HG02571 (cell line): ENCODE data around the gene TPH1.

ENCODE experiments used
- ATAC-seq: cut with Tn5 transposase; IDR thresholded peaks from one replicate; pipeline ENCODE4 v1.9.1; 2021; ENCODE audit warnings: mild to moderate bottlenecking, moderate library complexity; ENCODE audit not compliant: unreplicated experiment

The TPH1 gene

DNA sequence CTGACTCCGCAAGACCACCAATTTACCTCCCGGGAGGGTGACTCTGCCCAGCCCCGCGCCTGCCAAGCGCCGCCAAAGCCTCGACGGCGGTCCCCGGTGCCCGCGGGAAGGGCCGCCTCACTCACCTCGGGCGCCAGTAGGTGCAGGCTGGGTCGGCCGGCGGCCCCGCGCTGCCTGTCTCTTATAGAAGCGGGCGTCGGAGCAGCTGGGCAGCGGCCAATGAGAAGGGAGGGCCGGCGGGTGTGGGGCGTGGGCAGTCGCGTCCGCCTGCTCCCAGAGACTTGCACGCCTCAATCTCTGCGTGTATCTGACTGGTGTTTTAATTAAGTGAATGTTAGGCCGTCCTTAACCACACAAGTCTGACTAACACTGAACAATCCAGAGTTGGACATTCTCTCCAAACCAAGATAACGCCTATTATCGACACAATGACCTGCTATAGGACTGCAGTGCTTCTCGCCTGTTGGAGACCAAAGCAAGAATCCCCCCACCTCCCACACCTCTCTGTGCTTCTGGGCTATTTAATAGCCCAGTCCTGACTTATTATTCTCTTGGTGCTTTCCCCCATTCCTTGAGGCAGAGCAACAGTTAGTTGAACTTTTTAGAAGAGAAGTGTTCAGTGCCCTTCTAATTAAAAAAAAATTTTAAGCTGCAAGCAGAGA, at the start of gene TPH1:
Gene TPH1 (minus strand): TSS at position 154 of the 662 bp plus-strand sequence. CDS start 5,507 bp downstream, outside the sequence.
- no peak for ATAC-seq

DNA sequence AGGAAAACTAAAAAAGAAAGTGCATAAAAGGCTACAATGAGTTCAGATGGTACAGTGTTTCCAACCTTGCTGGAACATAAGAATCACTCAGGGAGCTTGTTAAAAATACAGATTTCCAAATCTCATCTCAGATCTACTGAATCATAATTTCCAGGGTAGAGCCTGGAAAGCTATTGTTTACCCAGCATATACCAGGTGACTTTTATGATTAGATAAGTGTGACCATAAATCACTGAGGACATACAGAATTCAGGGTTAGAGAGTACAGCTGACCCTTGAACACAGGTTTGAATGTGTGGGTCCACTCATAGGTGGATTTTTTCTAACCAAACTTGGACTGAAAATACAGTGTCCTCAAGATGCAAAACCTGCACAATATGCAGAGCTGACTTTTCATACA, 47.9 kb upstream of the TPH1 start:
- ATAC-seq: no peak

DNA sequence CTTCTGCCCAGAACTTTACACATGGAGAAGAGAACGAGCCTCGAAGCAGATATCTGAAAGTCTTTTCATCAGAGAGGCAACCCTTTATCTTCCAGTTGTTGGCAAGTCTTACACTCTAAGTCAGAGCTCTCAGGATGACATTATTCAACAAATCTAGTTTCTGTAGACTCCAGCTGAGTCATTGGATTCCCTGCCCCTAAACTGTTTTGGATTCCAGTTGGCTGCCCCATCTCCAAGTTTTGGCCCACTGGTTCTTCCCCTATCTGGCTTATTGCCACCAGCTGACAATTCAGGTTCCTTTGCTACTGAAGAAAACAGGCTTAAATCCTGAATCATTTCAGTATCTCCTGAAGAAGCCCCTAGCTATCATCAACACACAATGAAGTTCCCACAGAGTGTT, 45.7 kb upstream of the TPH1 start:
- no peak for ATAC-seq

DNA sequence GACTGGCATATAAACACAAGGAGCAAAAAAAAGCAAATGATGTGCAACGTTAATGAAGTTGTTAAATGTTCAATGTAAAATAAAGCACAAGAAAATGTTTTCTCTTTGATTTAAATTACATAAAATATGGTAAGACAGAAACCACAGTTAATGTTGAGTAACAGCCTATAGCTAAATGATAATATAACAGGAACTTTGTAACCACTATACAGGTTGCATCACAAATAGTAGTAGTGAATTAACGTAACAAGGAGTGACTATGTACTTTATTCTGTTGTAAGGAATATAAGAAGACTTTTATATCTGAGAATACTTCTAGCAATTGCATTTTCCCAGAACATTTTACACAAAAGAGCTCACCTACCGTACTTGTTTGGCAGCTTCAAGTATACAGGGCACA, 42.9 kb upstream of the TPH1 start:
- no peak for ATAC-seq

DNA sequence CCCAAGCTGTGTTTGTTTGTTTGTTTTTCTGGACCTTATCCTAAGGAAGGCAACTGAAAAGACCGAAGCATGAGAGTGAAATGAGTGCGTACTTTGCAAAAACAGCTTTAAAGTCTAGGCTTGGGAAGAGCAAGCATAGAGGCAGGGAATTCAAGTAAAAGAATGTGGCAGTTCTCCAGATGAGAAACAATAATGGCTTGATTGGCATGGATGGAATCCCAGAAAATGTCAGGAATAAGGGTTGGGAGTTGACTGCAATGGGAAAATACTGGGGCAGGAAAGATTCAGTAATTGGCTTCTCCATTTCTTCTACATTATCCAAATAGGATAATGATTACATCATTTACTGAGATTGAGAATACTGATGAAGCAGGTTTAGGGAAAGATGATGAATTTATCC, 42.3 kb upstream of the TPH1 start:
- ATAC-seq: no peak

DNA sequence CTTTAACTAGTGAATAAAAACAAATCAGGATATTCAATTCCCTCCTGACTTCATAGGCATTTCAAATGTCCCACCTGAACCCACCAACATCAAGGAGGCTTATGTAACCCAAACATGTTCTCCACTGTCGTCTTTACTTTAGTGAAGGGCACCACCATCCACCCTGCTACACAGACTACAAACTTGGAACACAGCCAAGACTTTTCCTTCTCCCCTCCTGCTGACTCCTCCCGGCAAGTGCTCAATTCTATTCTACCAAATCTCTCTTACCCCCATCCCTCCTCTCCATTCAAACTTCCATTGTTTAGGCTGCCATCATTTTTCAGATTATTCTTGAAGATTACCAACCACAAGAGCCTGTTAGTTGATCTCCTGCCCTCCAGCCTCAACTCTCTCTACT, 35.5 kb upstream of the TPH1 start:
- no peak for ATAC-seq

DNA sequence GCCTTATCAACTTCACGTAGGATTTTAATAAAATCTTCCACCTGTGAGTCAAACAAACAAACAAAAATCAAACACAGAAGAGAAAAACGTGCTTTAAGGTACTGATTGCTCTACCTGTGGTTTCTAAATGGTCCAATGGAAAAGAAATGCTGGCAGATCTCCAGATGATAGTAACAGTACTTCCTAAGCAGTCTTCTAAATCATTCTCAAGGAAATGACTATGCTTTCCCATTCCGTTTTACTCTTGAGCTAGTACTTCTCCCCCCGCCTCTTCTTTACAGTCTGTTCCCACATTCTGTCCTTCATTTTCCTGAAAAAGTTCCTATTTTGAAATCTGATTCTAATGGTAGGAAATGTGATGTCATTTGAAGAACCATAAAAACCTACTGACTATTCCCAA, 34.4 kb upstream of the TPH1 start:
- ATAC-seq: no peak

DNA sequence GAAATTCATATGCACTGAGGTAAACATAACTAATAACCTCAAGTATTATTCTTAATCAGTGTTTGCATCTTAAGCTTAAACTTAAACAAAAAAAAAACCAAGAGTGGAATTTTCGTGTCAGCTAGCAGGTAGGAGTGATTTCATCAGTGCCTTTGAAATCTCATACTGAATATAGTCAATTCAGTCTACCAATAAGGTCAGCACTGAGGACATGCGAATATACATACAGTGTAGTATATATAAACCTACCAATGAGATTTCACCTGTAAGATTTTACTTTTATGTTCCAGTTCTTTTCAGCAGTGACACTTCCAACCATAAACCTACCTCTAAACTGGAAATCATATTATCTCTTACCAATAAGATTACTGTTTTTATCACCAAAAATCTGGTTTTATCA, 32.8 kb upstream of the TPH1 start:
- no peak for ATAC-seq

DNA sequence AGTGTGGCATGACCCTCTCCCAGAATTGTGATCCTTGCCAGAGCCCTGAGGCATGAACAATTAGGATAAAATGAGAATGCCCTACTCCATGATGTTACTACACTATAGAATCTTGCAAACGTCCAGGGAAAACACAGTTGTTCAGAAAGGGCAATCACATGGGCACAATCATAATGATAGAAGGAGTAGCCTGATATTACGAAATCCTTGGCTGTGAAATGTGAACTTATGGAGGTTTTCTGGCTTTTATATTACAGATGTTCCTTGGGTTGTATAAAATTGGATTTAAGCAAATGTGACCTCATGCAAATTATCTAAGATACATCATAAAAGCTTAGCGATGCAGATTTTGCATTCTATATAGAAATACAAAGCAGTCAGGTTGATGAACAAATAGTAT, 29.4 kb upstream of the TPH1 start:
- no peak for ATAC-seq

DNA sequence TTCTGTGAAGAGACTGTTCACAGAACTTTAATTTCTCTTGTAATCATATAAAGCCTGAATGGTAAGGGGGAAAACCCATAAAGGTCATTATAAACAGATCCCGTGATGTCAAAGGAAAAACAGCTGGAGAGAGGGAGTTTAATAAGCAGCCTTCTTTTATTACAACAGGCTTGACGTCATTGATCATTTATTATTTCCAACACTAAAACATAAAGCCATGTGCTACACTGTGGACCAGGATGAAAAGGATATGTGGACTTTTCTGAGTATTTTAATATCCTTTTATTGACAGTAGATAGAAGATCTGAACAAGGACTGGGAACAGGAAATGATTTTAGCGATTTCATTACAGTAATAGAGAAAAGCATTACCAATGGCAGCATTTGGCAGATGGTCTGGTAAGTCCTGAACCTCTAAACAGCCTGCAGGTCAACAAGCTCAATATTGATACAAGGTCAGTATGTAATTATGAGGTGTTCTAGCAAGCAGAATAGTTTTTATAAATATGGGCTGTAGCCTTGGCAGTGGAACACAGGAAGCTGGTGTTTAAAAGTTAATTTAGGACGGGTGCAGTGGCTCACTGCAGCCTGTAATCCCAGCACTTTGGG, 25.1 kb upstream of the TPH1 start:
- no peak for ATAC-seq

DNA sequence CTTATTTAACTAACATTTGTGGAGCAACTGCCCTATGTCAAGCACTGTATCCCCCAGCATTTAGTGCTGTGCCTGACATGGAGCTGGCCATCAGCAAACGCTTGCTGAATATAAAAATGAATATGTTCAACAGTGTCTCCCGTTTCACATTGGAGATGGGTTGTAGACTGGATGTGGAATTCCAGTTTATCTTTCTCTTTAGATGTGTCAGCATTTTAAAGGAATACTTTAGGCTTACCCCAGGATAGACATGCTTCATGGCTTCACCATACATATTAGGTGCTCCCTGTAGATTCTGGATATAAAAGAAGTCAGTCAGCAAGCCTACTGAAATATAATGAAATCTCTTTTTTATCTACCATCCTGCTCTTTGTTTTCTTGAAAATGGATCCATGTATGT, 21.3 kb upstream of the TPH1 start:
- ATAC-seq: no peak

DNA sequence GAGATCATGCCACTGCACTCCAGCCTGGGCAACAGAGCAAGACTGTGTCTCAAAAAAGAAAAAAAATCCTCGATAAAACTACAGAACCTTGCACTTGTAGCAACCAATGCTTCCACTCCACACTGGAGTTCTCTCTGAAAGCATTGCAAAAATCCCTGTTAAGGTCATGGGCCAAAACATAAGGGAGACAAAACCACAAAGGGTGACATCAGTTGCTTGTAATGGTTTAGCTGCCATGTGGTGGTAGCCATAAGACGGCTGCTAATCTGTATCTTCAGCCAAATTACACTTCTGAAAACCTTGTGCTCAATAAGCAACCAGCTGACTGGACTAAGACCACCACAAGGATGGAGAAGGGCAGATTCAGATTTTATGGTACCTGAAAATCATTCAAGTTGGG, 20.6 kb upstream of the TPH1 start:
- ATAC-seq: no peak

DNA sequence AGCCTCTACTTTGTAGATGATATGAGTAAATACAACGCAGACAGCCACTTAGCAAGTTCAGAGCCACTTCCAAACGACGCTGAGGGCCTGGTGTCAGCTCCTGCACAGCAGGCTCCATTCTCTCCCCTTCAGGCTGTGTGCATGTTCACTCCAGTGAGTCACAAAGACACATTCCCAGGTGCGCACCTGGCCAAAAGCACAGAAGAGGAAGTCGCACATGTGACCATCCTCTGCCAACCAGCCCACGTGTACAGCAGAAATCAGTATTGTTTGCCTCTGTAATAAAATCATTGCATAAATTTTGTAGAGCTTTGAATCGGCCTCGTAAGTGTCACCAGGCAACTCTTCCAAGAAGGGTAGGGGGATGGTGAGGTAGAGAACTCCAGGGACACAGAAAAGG, 19.5 kb upstream of the TPH1 start:
- ATAC-seq: no peak

DNA sequence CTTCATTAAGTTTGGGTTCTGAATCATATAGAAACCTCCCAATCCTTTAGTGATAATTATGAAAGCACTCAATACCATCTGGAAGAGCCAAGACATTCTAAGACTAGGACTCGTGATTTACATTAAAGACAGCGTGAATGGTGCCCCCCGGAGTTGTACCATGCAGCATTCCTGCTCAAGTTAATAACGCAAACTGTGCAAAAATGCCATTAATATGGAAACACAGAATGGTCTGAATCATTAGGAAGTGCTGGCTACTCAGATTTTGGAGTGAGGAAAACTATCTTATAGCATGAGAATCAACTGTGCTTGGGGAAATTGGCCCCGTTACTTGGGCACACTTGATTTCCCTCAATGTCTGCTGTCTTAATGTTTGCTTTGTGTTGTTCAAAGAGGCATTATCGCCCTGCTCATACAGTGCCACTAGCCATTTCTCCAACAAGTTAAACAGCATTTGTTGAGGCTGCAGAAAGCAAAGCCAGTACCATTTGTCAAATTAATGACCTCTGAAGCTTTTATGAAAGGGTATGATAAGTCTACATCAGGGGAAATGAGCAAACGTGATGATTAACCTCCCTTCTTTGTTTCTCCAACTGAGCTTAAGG, 18.5 kb upstream of the TPH1 start:
- no peak for ATAC-seq

DNA sequence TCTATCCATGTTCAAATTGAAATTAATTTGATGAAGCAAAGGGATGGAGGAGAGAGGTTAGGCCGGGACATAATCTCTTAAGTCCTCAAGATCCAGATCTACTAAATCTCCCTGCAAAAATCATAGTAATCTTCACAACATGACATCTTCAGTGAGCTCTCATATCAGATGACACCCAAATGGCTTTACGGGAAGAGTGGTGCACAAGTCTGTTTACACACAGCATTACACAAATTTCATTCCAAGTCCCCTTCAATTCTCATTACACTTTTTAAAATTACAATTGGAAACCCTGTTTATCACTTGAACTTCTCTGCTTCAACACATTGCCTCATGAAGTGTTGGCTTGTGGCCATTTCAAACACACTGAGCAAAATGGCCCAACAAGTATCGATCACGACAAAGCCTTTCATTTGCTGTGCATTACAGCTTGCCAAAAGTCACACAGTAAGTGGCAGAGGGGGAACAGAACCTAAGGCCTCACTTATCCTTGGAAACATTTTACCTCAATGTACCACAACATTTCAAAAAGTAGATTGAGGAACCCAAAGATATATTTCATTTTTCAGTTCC, 17.9 kb upstream of the TPH1 start:
- no peak for ATAC-seq

DNA sequence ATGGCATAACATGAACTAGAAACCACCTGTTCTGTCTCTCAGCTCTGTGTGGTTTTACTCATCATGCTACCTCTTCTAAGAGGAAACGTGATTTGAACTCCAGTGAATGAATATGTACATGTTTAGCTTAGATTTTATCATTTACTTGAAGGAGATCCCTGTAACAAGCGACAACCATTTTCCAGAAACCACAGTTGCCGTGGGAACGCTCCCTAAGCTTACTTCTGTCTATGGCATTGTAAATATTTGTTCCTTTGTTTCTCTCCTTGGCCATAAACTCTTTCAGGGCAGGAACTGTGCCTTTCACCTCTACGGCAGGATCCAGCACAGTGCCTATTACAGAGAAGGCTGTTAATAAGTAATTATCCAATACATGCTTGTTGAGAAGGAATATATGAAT, 17.1 kb upstream of the TPH1 start:
- ATAC-seq: no peak

DNA sequence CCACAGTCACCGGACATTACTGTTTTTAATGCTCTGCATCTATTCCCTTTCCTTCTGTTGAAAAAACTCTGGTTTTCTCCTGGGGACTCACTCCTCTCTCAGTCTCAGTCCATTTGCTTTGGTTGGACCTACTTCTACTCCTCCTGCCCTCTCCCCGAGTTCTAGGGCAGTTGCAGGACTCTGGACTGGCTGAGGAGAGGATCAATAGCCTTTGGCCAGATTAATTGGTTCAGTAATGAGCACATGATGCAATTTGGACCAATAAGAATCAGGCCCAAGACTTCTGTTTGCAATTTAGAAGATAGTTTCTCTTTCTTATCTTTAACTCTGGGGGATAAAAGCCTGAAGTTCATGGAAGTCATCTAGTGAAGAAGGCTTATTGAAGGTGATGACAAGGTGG, 15.3 kb upstream of the TPH1 start:
- no peak for ATAC-seq

DNA sequence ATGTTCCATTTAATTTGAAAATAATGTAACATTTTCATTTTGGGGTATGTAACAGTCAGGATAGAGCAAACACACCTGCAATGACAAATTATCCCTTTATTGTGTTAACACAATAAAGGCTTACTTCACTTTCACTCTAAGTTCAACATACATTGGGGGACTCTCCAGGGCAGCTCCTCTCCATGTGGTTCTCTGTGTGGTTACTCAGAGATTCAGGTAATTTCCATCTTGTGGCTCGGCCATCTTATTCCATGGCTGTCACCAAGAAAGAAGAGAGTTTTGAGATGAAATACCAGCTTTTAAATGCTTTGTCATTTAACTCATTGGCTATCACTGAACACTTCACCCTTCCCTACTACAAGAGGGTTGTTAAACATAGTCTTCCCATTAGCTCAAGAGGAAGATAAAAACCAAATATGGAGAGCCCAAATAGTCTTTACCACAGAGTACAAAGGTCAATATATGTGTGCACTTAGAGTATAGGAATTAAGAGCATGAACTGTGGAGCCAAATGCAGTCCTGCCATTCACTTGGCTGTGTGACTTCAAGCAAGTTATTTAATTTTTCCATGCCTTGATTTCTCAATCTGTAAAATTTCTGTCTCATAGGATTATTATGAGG, 10.6 kb upstream of the TPH1 start:
- no peak for ATAC-seq

DNA sequence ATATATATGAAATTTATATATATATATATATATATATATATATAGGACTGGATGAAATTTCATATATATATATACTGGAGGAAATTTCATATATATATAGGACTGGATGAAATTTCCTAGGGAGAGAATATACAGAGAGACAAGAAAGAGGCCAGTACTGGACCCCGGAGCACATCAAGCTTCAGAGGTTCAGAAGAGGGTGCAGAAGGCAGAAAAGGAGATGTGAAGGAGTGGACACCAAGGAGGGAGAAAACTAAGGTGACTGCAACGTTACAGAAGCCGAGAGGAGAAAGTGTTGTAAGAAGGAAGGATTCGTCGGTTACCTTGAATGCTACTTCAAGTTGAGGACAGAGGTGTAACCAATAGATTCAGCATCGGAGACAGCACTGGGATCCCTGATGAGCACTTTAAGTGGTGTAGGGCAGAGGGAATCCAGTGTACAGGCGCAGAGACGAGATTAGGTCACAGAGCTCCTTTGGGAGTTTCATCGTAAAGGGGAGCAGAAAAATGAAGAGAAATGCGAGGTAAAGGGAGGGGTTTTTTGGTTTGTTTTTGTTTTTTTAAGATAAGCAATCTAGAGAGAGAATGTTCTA, 8.5 kb upstream of the TPH1 start:
- no peak for ATAC-seq

DNA sequence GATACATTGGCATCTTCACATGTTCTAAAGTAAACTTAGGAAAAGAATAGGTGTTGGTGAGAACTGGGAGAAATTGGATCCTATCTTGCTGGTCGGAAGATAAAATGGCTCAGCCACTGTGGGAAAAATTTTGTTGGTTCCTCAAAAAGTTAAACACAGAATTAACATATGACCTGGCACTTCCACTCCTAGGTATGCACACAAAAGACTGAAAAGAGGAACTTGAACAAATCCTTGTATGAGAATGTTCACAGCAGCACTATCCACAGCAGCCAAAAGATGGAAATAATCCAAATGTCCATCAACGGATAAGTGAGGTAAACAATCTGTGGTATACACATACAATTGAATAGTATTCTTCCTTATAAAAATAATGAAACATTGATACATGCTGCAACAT, 4.8 kb upstream of the TPH1 start:
- no peak for ATAC-seq

DNA sequence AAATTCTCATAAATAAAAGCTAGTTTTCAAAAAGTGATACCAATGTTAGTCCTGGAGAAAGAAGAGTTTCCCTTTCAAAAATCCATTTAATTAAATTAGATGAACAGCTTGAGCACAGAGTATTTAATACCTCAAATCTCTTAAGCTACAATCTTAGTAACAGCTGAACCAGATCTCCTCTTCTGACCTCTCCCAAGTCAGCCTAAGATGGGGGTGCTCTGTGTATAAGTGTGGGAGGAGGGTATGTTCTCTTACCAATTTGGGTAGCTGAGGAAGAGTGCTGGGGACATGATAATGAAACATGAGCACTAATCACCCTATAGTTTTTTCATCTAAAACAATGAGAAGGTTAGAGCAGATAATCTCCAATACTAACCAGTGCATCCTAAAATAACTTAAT, 9.6 kb downstream of the TPH1 start:
- no peak for ATAC-seq

DNA sequence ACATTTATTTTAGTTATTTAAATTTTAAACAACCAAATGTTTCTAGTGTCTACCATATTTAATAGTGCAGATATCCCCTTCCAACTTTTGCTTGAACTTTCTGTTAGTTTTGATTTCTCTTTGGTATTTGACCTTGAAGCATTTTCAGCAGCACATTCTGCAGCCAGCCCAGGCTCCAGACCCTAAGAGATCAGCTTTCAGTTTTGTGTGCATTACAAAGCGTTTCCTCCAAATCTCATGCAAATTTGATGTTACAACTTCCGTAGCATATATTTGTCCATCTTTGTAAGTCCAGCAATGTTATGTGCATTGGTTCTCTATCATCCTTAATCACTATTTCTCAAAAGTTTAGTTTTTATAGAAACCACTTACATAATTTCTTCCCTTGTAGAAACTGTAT, 18.6 kb downstream of the TPH1 start:
- ATAC-seq: no peak
